ENCODE data around the gene DMRTC2. TPM values are rescaled to one million over a fixed set of nuclear protein-coding genes. Genes with fewer than 3 reads are reported as not detected.

Gene DMRTC2
- total RNA-seq, 1 donor from 2014 or later, result not detected

- H3K4me1 ChIP-seq (ENCODE audit: control insufficient read depth in 3 of 3, insufficient read depth in 3 of 3, low read length in 3 of 3), result peaks cover 27 to 41% (median 31%) of the 10 kb centered on the region in 3 donors
- H3K9ac ChIP-seq (ENCODE audit: low read depth in 1 of 3, low read length in 3 of 3), result peak within 1 kb of the TSS; percentile 94 to 99 (median 96)
These were observed 15.0 kb downstream of the DMRTC2 start, which contains the start of gene RPS19 for GRCh38 chr19:41859618-41860418. Gene RPS19, plus strand, starts transcription at chr19:41860255. Its CDS starts 520 bp downstream, at chr19:41860775.

GRCh38 chr19:41860419-41861115 is 15.7 kb downstream of the DMRTC2 start:
- Histone ChIP-seq H3K9me3 (ENCODE audit: control insufficient read depth in 3 of 3, low read length in 3 of 3) (no peaks in the 10 kb centered on the region), H3K9ac (ENCODE audit: low read depth in 1 of 3, low read length in 3 of 3) (peak overlapping the region; percentile 94 to 99 (median 96)), H3K36me3 (ENCODE audit: control insufficient read depth in 3 of 3, insufficient read depth in 3 of 3, low read length in 3 of 3) (peaks cover 37 to 40% (median 39%) of the 10 kb centered on the region in 3 donors), H3K4me3 (ENCODE audit: low read length in 3 of 3) (peak overlapping the region; percentile 95 to 98 (median 96)), H3K4me1 (ENCODE audit: control insufficient read depth in 3 of 3, insufficient read depth in 3 of 3, low read length in 3 of 3) (peaks cover 27 to 41% (median 31%) of the 10 kb centered on the region in 3 donors), H3K27ac (ENCODE audit: low read depth, low read length) (peak overlapping the region; percentile 97), H3K27me3 (ENCODE audit: control insufficient read depth in 3 of 3, insufficient read depth in 3 of 3, low read length in 3 of 3) (no peaks in the 10 kb centered on the region)

More at GRCh38 chr19:41859618-41860418, 15.0 kb downstream of the DMRTC2 start, which contains the start of gene RPS19:
- peak within 1 kb of the TSS; percentile 97 for H3K27ac ChIP-seq (ENCODE audit: low read depth, low read length)
- H3K9me3 ChIP-seq (ENCODE audit: control insufficient read depth in 3 of 3, low read length in 3 of 3), result no peaks in the 10 kb centered on the region
- peaks cover 33 to 35% (median 34%) of the 10 kb centered on the region in 3 donors for H3K36me3 ChIP-seq (ENCODE audit: control insufficient read depth in 3 of 3, insufficient read depth in 3 of 3, low read length in 3 of 3)
- H3K4me3 ChIP-seq (ENCODE audit: low read length in 3 of 3), result peak within 1 kb of the TSS; percentile 95 to 98 (median 96)
- peaks cover 0 to 3% (median 0%) of the 10 kb centered on the region in 3 donors for H3K27me3 ChIP-seq (ENCODE audit: control insufficient read depth in 3 of 3, insufficient read depth in 3 of 3, low read length in 3 of 3)

- Histone ChIP-seq H3K4me3 (ENCODE audit: low read length in 3 of 3) (peak overlapping the region; percentile 95 to 98 (median 96)), H3K27me3 (ENCODE audit: control insufficient read depth in 3 of 3, insufficient read depth in 3 of 3, low read length in 3 of 3) (no peaks in the 10 kb centered on the region), H3K4me1 (ENCODE audit: control insufficient read depth in 3 of 3, insufficient read depth in 3 of 3, low read length in 3 of 3) (peaks cover 27 to 42% (median 33%) of the 10 kb centered on the region in 3 donors), H3K9ac (ENCODE audit: low read depth in 1 of 3, low read length in 3 of 3) (peak overlapping the region; percentile 94 to 99 (median 96)), H3K9me3 (ENCODE audit: control insufficient read depth in 3 of 3, low read length in 3 of 3) (no peaks in the 10 kb centered on the region), H3K36me3 (ENCODE audit: control insufficient read depth in 3 of 3, insufficient read depth in 3 of 3, low read length in 3 of 3) (peaks cover 39 to 40% (median 40%) of the 10 kb centered on the region in 3 donors), H3K27ac (ENCODE audit: low read depth, low read length) (peak overlapping the region; percentile 97)
These were observed 16.4 kb downstream of the DMRTC2 start for GRCh38 chr19:41861116-41861768.

- no peaks in the 10 kb centered on the region for H3K27me3 ChIP-seq (ENCODE audit: control insufficient read depth in 3 of 3, insufficient read depth in 3 of 3, low read length in 3 of 3)
- H3K36me3 ChIP-seq (ENCODE audit: control insufficient read depth in 3 of 3, insufficient read depth in 3 of 3, low read length in 3 of 3), result peaks cover 40 to 42% (median 41%) of the 10 kb centered on the region in 3 donors
- no peak overlapping the region for H3K27ac ChIP-seq (ENCODE audit: low read depth, low read length)
- H3K4me3 ChIP-seq (ENCODE audit: low read length in 3 of 3), result peak overlapping the region in 1 of 3 donors; percentile 32
- H3K9me3 ChIP-seq (ENCODE audit: control insufficient read depth in 3 of 3, low read length in 3 of 3), result no peaks in the 10 kb centered on the region
- peaks cover 27 to 44% (median 33%) of the 10 kb centered on the region in 3 donors for H3K4me1 ChIP-seq (ENCODE audit: control insufficient read depth in 3 of 3, insufficient read depth in 3 of 3, low read length in 3 of 3)
- peak overlapping the region; percentile 27 to 47 (median 34) for H3K9ac ChIP-seq (ENCODE audit: low read depth in 1 of 3, low read length in 3 of 3)
These were observed 17.0 kb downstream of the DMRTC2 start for GRCh38 chr19:41861846-41862245.

- peak overlapping the region in 1 of 3 donors; percentile 2 for H3K4me3 ChIP-seq (ENCODE audit: low read length in 3 of 3)
- H3K27me3 ChIP-seq (ENCODE audit: control insufficient read depth in 3 of 3, insufficient read depth in 3 of 3, low read length in 3 of 3), result no peaks in the 10 kb centered on the region
- H3K27ac ChIP-seq (ENCODE audit: low read depth, low read length), result no peak overlapping the region
- H3K9me3 ChIP-seq (ENCODE audit: control insufficient read depth in 3 of 3, low read length in 3 of 3), result no peaks in the 10 kb centered on the region
- peak overlapping the region in 1 of 3 donors; percentile 47 for H3K9ac ChIP-seq (ENCODE audit: low read depth in 1 of 3, low read length in 3 of 3)
- peaks cover 40 to 42% (median 41%) of the 10 kb centered on the region in 3 donors for H3K36me3 ChIP-seq (ENCODE audit: control insufficient read depth in 3 of 3, insufficient read depth in 3 of 3, low read length in 3 of 3)
- H3K4me1 ChIP-seq (ENCODE audit: control insufficient read depth in 3 of 3, insufficient read depth in 3 of 3, low read length in 3 of 3), result peaks cover 27 to 44% (median 33%) of the 10 kb centered on the region in 3 donors
These were observed 17.7 kb downstream of the DMRTC2 start for GRCh38 chr19:41862445-41862986.

GRCh38 chr19:41863209-41863931 is 18.5 kb downstream of the DMRTC2 start:
- Histone ChIP-seq H3K36me3 (ENCODE audit: control insufficient read depth in 3 of 3, insufficient read depth in 3 of 3, low read length in 3 of 3) (peaks cover 45 to 48% (median 47%) of the 10 kb centered on the region in 3 donors), H3K27ac (ENCODE audit: low read depth, low read length) (no peak overlapping the region), H3K9ac (ENCODE audit: low read depth in 1 of 3, low read length in 3 of 3) (peak overlapping the region in 1 of 3 donors; percentile 17), H3K9me3 (ENCODE audit: control insufficient read depth in 3 of 3, low read length in 3 of 3) (no peaks in the 10 kb centered on the region), H3K4me1 (ENCODE audit: control insufficient read depth in 3 of 3, insufficient read depth in 3 of 3, low read length in 3 of 3) (peaks cover 27 to 49% (median 33%) of the 10 kb centered on the region in 3 donors), H3K27me3 (ENCODE audit: control insufficient read depth in 3 of 3, insufficient read depth in 3 of 3, low read length in 3 of 3) (no peaks in the 10 kb centered on the region), H3K4me3 (ENCODE audit: low read length in 3 of 3) (no peak overlapping the region)

- Histone ChIP-seq H3K27me3 (ENCODE audit: control insufficient read depth in 3 of 3, insufficient read depth in 3 of 3, low read length in 3 of 3) (no peaks in the 10 kb centered on the region), H3K36me3 (ENCODE audit: control insufficient read depth in 3 of 3, insufficient read depth in 3 of 3, low read length in 3 of 3) (peaks cover 52 to 56% (median 54%) of the 10 kb centered on the region in 3 donors), H3K27ac (ENCODE audit: low read depth, low read length) (no peak overlapping the region), H3K9me3 (ENCODE audit: control insufficient read depth in 3 of 3, low read length in 3 of 3) (no peaks in the 10 kb centered on the region), H3K4me1 (ENCODE audit: control insufficient read depth in 3 of 3, insufficient read depth in 3 of 3, low read length in 3 of 3) (peaks cover 27 to 45% (median 31%) of the 10 kb centered on the region in 3 donors), H3K9ac (ENCODE audit: low read depth in 1 of 3, low read length in 3 of 3) (peak overlapping the region in 1 of 3 donors; percentile 33), H3K4me3 (ENCODE audit: low read length in 3 of 3) (no peak overlapping the region)
These were observed 19.5 kb downstream of the DMRTC2 start for GRCh38 chr19:41864374-41864773.

GRCh38 chr19:41866284-41866683 is 21.4 kb downstream of the DMRTC2 start:
- H3K4me3 ChIP-seq (ENCODE audit: low read length in 3 of 3), result no peak overlapping the region
- no peaks in the 10 kb centered on the region for H3K27me3 ChIP-seq (ENCODE audit: control insufficient read depth in 3 of 3, insufficient read depth in 3 of 3, low read length in 3 of 3)
- no peak overlapping the region for H3K27ac ChIP-seq (ENCODE audit: low read depth, low read length)
- peaks cover 19 to 37% (median 23%) of the 10 kb centered on the region in 3 donors for H3K4me1 ChIP-seq (ENCODE audit: control insufficient read depth in 3 of 3, insufficient read depth in 3 of 3, low read length in 3 of 3)
- no peak overlapping the region for H3K9ac ChIP-seq (ENCODE audit: low read depth in 1 of 3, low read length in 3 of 3)
- peaks cover 59 to 67% (median 62%) of the 10 kb centered on the region in 3 donors for H3K36me3 ChIP-seq (ENCODE audit: control insufficient read depth in 3 of 3, insufficient read depth in 3 of 3, low read length in 3 of 3)
- H3K9me3 ChIP-seq (ENCODE audit: control insufficient read depth in 3 of 3, low read length in 3 of 3), result no peaks in the 10 kb centered on the region
